GM21529 (cell line): ENCODE results near the gene P2RX3.
"Not testable (repeated sequence)": the region's sequence is repeated elsewhere in the genome, so short reads cannot be mapped to it uniquely, and the experiment has no call there.

ENCODE experiments used
- ATAC-seq: cut with Tn5 transposase; IDR thresholded peaks from one replicate; pipeline ENCODE4 v1.9.1; 2021; ENCODE audit not compliant: unreplicated experiment

P2RX3 gene

DNA sequence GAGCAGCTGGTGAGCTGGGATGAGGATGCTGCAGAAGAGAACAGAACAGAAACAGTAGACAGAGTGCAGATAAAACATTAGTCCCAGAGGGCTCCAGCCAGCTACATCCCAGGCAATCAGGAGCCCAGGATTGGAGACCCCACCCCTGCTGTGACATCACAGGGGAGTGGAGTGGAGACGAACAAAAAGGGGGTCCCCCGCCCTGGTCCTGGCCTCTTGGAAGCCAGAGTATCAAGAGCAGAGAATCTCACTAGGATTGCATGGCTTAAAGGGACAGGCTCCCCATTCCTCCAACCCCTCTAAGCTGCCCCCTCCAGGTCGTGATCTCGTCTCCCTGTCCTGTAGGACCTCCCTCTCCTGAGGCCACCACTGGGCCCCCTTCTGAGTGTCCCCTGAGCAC, at the start of gene P2RX3:
P2RX3 (plus strand) TSS at position 211 of the 400 bp plus-strand sequence. CDS start 199 bp downstream, outside the sequence.
- ATAC-seq = no peak

DNA sequence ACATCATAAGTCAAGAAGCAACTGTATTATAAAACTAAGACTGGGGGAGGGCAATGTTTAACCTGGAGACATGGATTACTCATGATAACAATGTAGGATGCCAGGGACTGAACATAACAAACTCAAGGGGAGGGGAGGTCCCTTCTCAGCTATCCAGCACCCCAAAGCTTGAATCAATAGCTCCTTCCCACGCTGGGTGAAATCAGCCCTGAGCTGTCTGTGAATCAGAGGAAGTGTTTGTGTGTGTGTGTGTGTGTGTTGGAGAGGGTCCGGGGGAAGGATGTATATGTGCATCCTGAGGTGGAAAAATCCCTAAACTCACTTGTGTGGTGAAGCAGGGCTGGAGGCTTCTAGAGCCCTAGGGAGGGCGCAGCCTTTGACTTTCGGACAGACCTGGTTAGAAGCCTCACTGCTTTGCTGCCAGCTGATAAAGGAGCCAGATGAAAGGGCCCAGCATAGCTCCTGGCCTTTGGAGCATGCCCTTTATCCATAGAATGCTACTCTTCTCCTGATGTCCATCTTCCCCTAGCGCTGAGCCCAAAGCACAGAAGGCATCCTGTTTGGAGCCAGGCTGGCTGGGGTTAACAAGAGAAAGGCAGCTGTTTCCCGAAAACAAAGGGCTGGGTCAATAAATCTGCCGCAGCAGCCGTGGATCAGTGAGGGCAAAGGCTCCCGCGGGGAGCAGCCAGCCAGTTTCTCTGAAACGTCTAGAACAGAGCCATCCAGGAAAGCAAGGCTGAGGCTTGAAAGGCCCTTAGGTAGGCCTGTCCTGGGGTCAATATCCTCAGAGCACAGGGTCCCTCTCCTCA, 49.2 kb upstream of the P2RX3 start:
- ATAC-seq = no peak

DNA sequence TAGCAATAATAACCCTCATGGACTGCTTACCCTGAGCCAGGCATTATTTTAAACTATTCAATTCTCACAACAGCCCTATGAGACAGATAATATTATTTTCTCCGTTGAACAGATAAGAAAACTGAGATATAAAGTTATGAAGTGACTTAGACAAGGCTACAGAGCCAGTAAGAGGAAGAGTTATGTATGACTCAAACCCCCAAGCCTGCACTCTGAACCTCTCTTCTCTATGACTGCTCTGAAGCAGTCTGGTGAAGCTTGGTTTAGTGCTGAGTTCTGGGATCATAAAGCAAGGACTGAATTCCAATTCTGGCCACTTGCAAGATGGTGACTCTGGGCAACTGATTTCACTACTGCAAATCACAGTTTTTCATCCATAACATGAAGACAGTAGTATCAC, 47.9 kb upstream of the P2RX3 start:
- no peak for ATAC-seq

DNA sequence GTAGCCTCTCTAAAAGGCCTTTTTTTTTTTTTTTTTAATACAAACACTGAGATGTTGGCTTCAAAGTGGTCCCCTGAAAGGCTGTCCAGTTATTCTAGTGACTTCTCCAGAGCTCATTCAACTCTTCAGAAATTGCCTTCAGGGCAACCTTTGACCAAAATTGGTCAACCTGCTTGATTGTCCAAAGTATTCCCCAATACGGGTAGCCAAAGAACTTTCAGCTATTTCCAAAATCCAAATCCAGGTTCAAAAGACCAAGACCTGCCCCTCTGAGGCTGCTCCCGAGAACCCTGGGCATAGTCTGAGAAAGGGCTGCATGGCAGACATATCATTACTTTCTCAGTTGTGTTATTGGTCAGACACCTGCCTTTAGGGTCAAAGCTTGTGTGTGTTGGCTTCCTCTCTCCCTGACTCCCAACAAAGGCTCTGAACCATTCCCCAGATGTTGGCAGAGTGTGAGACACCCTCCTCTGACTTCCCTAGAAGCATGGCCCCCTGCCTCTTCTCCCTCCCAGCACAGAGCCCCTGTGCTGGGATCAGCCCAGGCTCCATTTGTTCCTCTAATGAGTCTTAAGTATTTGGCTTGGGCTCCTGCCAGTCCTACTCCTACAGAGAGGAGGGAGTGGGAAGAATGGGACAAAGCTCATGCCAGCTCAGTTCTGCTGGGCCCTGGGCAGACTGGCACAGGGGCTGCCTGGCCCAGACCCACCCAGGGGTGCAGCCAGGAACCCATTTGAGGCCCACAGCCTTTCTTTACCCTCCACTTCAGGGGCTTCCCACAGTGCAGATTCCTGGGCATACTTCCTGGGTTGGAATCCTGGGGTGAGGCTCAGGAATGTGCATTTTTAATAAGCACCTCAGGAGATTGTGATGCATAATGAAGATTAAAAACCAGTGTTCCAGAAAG, 43.7 kb upstream of the P2RX3 start:
- no peak for ATAC-seq

DNA sequence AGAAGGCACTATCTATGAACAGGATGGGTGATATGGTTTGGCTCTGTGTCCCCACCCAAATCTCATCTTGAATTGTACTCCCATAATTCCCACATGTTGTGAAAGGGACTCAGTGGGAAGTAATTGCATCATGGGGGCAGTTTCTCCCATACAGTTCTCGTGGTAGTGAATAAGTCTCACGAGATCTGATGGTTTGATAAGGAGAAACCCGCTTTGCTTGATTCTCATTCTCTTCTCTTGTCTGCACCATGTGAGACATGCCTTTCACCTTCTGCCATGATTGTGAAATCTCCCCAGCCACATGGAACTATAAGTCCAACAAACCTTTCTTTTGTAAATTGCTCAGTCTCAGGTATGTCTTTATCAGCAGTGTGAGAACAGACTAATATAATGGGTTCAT, 41.9 kb upstream of the P2RX3 start:
- not testable (repeated sequence) for ATAC-seq

DNA sequence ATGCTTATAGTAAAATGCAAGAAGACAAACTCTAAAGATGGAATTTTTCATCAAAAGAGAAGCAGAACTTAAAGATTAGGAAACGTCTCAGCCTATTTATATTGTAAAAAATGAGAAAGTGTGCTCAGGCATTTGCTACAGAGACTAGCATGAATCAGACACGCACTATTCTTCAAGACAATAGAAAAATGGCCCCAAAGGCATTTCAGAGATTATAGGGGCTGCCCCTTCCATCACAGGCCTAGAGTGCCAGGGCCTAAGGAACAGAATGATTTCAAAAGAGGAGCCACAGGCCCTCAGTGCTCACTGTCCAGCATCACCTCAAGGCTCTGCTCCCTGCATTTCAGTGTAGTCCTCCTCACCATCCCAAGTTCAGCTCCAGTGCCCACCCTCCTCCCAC, 40.9 kb upstream of the P2RX3 start:
- ATAC-seq = no peak

DNA sequence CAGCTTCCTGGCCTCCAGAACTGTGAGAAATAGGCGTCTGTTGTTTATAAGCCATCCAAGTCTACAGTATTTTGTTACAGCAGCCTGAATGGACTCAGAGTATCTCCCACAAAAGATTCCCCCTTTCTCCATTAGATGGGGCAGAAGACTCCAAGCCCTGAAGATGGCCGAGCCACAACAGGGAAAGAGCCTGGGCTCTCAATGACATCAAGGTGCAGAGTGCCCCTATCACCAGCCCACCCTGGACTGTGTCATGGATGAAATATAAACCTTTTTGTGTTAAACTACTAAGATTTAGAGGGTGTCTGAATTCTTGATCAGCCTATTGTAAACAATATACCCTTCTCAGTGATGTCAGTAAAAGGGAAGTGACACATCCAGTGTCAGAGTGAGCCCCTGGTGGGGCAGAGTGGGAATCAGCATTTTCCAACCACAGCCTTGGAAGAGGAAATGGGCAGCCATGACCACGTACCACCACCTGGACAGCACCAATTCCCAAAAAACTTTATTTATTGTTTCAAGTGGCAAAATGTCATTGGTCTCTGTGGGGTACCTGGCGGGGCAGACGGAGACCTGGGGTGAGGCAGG, 38.9 kb upstream of the P2RX3 start:
- ATAC-seq = no peak

DNA sequence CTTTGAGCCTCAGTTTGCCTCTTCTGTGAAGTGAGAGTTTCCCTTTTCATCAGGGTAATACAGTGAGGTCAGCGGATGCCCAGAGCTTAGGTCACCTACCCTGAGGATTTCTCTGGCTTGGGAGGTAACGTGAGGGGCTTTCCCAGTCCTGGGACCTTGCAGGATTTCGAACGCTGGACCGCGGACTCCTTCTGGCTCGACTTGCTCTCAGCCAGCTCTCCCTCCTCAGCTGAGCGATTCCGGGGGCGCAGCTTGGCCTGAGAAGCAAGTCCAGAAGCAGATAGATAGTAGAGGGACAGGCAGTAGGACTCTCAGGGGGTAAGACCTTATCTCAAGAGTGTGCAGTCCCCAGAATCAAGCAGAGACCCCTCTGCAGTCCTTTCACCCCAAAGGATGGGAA, 37.4 kb upstream of the P2RX3 start:
- no peak for ATAC-seq

DNA sequence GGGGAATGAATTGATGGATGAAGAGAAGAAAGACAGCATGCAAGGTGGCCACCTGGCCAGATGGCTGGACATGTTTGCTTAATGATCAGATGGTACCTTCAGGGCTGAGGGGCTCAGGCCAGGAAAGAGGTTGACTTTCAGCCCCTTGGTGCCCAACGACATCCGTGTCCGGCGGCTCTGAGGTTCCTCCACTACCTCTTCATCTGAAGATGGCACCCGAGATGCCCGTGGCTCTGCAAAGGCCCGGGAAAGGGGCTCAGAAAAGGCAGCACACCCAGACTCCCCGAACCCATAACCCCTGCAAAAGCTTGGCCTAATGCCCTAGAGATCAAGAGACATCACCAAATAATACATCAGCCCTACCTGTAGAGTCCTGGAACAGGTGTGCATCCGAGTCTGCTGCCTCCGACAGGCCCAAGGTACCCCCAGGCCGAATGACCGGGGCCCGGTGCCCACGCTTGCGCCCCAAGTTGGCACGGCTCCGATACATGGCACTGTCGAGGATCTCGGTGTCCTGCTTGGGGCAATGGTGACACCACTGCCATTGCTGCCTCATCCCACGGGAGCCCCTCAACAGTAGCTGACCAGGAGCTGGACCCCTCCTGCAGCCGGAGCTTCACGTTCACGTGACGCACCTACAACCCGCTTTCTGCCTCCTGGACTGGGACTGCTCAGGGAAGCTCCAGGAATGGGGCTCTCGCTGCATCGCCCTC, 36.3 kb upstream of the P2RX3 start:
- ATAC-seq = no peak

DNA sequence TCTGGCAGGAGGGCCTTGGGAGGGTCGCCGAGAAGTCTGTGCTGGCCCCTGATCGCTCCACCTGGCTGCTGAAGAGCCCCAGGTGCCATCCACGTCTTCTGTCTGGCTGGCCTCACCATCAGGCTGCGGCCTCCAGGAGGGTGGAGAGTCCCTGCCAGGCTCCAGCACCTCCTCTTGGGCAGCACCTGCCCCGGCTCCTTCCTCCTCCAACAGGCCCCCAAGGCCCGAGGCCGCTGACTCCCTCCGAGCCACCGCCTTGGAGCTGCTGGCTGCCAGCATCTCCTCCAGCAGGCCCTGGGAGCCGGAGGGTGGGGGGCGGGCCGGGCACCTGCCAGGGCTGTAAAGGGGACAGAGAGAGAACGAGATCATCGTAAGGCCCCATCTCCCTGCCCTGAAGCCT, 35.7 kb upstream of the P2RX3 start:
- no peak for ATAC-seq

DNA sequence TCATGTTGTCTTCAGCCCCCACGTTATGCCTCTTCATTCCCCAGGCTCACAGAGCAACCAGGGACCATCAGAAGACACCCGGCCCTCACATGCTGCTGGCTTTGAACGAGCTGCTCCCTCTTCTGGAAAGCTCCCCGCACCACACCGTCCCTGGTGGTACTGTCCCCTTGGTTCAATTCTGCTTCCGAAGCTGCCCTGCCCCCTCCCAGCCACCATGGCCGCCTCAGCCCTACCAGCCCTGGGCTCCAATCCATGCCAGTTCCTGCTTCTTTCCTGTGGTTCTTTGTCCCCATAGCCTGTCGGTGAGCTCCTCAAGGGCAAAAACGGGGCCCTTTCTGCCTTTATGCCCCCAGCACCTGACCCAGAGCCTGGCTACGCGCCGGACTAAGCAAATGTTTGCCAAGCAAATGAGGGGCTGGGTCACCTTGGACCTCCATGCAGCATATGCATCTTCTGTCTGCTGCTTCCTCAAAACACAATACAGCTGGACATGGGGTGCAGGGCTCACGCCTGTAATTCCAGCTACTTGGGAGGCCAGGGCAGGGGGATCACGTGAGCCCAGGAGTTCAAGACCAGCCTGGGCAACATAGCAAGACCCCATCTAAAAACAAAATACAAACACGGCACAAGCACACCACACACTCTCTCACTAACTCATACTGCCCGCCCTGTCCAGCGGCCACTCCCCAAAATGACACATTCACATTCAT, 34.7 kb upstream of the P2RX3 start:
- no peak for ATAC-seq

DNA sequence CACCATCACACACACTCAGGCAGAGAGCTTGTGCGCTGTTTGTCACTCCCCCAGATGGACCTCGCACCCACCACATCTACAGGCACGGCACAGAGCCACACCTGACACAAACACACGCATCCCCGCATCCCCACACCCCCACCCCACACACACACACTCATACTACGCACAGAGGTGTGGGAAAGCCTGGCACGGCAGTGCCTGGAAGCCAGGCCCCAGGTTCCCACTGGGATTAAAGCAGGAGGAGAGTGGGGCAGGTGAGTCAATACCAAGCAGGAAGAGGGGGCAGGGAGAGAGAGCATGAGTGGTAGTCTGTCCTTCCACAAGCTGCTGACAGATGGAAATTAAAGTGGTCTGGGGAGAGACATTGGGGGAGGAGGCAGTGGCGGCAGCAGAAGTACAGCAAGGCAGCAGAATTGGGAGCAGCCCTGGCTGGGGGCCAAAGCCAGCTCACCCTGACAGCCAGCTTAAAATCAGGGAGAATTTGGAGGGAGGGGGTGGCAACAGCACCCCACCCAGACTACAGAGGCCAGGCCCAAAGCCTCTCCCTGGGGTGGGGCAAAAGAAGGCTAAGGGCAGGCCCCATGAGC, 34.1 kb upstream of the P2RX3 start:
- no peak for ATAC-seq

DNA sequence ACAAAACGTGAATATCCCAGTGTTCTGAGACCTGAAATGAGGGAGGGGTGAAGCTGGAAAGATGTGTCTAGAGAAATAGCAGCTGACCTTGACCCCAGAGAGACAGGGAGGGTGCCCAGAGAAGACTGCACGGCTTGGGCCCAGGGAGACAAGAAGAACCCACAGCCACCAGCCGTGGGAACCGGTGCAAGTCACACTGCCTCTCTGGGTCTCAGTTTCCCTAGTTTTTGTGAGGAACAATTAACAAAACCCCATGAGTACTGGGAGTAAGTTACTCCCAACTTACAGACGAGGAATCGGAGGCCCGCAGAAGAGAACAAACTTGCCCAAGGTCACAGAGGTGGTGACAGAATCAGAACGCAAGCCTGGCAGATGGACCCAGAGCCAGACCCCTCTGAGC, 32.6 kb upstream of the P2RX3 start:
- ATAC-seq = no peak

DNA sequence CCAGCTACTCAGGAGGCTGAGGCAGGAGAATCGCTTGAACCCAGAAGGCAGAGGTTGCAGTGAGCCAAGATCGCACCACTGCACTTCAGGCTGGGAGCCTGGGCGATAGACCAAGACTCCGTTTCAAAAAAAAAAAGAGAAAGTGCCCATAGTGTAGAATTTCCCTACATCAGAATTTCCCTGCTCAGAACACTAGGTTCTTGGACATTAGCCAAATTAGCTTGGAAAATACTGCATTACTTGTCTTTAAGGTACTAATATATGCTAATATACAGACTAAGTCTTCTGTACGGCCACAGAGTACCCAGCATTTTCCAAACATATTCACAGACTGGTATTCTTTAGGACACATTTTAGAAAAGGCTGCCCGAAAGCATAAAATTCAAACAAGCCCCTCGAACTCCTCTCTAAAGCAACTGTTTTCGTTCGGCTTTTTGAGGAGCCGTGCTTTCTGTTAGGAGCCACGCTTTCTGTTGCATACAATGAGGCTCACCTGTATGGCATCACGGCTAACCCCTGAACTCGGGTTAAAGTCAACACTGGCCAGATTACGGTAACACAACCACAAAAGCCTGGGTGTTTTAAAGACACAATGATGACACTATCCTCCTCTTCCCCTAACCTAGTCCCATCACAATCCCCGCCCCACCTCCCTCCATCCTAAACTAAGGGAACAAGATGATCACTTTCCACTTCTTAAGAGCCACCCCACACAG, 31.8 kb upstream of the P2RX3 start:
- ATAC-seq = no peak

DNA sequence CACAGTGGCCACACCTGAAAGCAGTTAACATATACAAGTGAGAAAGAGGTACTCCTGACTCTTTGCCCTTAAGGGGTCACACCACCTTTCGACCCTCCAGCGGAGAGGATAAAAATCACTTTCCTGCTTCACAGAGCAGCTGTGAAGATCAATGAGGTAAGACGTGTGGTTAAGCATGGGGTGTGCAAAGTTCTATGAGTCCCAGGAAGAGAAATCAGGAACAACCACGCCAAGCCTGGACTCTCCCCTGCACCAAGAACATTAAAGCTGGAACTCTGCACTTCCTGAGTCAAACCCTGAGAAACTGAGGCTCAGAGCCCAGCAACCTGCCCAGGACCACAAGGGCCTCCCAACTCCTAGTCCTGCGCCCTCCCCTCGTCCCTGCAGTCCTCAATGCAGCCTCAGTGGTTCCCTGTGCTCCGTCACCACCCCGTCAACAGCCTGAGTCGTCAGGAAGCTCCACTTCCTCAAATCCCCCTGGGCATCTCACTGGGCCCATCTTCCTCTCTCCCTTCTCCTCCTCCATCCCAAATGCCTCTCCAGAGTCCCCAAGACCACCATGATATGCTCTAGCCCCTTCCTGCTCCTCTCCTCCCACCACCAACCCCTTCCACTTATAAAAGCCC, 31.1 kb upstream of the P2RX3 start:
- ATAC-seq = no peak

DNA sequence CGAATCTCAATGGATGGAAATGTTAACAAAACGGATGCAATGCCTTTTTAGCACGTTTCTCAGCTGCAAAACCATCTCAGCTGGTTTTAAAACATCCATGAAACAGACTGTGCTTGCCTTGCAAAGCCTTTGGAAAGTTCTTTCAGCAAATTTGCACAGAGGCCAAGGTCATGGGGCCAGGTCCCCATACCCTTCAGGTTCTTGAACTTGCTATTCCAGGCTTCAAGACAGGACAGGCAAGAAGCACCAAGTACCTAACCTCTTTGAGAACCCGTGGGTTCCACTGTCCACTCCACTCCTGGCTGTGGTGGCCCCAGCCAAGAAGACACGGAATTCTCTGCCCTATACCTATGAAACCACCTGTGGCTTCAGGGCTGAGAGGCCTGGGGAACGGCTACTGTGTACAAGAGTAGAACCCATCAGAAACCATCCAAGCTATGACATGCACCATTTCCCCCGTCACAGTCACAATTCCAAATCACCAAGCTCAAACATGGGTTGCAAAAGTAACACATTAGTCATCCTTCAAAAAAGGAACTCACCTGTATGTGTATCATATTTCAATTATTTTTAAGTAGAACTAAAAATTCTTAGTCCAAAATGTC, 30.4 kb upstream of the P2RX3 start:
- no peak for ATAC-seq

DNA sequence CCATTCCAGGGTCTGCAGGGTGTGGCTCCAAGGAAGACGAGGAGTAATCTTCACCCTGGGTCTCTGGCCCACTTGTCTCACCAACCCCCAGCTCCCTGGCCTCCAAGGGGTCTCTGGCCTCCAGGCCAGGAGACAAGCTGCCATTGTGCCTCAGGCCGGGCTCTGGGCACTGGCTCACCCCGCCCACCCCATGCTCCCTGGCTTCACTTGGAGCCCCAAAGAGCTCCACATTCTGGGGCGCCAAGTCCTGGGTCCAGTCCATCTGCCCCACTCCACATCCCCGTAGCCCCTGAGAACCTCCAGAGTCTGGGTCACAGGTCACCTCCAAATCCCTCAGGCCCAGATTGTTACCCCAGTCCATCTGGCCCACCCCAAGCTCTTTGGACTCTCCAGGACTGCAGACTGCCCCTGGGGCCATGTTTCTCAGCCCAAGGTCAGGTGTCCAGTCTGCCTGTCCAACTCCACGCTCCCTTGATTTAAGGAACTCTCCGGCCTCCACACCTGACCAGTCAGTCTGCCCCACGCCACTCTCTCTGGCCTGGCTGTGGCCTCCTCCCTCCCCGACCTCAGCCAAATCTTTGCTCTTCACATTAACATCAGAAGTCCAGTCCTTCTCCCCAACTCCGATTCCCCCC, 29.6 kb upstream of the P2RX3 start:
- no peak for ATAC-seq
